ENCODE measurements around the gene RPS6KA1. TPM values are rescaled to one million over a fixed set of nuclear protein-coding genes. Genes with fewer than 3 reads are reported as not detected.

The RPS6KA1 gene
- total and polyA plus RNA-seq, 2 of the 13 experiments (the other 11 are each of a cell fraction or from before 2014, with no cell fraction given), result 19.6 to 24.2 TPM

DNA sequence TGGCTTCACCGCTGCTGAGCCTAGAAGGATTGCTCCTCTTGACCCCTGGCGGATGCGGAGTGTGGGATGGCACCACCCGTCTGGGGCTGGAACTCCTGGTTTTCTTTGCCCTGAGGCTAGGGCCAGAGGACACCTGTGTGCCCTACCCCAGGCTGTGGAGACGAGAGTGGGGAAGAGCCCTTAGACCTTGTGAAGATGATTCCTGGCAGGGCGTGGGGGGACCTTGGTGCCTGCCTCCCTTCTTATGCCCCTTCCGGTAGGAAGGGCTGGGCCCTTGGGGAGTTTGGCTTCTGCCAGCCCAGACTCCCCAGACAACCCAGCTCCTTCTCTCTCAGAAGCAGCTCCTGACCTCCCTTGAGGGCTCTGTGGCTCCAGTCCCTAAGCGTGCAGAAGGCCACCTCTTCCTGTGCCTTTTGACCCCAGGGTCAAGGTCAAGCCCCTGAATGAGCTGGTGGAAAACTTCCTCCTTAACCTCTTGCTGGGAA is 891 bp downstream of the RPS6KA1 start (continued):
- TF ChIP-seq ZNF513 (CRISPR knock-in tag; conservative IDR thresholded peaks at IDR 0.05) (no peak), MED8 (CRISPR knock-in tag; IDR thresholded peaks at IDR 0.05; ENCODE audit: insufficient replicate concordance) (no peak), ZNF605 (CRISPR knock-in tag; IDR thresholded peaks at IDR 0.05) (no peak), ZNF737 (CRISPR knock-in tag; IDR thresholded peaks at IDR 0.05; ENCODE audit: borderline replicate concordance) (no peak), SALL1 (CRISPR knock-in tag; IDR thresholded peaks at IDR 0.05) (no peak), ETV6 (CRISPR knock-in tag; conservative IDR thresholded peaks at IDR 0.05) (no peak), CBX5 (CRISPR knock-in tag; IDR thresholded peaks at IDR 0.05; ENCODE audit: borderline replicate concordance) (no peak), ZNF766 (CRISPR knock-in tag; IDR thresholded peaks at IDR 0.05; ENCODE audit: borderline replicate concordance) (no peak), ZNF619 (CRISPR knock-in tag; IDR thresholded peaks at IDR 0.05) (no peak), ZNF570 (CRISPR knock-in tag; IDR thresholded peaks at IDR 0.05; ENCODE audit: borderline replicate concordance) (no peak), STAG1 (CRISPR knock-in tag; IDR thresholded peaks at IDR 0.05) (no peak)
- TF ChIP-seq, protein P1, sequence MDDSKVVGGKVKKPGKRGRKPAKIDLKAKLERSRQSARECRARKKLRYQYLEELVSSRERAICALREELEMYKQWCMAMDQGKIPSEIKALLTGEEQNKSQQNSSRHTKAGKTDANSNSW (CRISPR knock-in tag; IDR thresholded peaks at IDR 0.05; ENCODE audit: borderline replicate concordance), result no peak
- TF ChIP-seq, protein P2, sequence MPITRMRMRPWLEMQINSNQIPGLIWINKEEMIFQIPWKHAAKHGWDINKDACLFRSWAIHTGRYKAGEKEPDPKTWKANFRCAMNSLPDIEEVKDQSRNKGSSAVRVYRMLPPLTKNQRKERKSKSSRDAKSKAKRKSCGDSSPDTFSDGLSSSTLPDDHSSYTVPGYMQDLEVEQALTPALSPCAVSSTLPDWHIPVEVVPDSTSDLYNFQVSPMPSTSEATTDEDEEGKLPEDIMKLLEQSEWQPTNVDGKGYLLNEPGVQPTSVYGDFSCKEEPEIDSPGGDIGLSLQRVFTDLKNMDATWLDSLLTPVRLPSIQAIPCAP (CRISPR knock-in tag; IDR thresholded peaks at IDR 0.05; ENCODE audit: low read depth), result 0 out of 2 replicates have a peak, but pooled peaks have one; percentile 47
- TF ChIP-seq, protein P3, sequence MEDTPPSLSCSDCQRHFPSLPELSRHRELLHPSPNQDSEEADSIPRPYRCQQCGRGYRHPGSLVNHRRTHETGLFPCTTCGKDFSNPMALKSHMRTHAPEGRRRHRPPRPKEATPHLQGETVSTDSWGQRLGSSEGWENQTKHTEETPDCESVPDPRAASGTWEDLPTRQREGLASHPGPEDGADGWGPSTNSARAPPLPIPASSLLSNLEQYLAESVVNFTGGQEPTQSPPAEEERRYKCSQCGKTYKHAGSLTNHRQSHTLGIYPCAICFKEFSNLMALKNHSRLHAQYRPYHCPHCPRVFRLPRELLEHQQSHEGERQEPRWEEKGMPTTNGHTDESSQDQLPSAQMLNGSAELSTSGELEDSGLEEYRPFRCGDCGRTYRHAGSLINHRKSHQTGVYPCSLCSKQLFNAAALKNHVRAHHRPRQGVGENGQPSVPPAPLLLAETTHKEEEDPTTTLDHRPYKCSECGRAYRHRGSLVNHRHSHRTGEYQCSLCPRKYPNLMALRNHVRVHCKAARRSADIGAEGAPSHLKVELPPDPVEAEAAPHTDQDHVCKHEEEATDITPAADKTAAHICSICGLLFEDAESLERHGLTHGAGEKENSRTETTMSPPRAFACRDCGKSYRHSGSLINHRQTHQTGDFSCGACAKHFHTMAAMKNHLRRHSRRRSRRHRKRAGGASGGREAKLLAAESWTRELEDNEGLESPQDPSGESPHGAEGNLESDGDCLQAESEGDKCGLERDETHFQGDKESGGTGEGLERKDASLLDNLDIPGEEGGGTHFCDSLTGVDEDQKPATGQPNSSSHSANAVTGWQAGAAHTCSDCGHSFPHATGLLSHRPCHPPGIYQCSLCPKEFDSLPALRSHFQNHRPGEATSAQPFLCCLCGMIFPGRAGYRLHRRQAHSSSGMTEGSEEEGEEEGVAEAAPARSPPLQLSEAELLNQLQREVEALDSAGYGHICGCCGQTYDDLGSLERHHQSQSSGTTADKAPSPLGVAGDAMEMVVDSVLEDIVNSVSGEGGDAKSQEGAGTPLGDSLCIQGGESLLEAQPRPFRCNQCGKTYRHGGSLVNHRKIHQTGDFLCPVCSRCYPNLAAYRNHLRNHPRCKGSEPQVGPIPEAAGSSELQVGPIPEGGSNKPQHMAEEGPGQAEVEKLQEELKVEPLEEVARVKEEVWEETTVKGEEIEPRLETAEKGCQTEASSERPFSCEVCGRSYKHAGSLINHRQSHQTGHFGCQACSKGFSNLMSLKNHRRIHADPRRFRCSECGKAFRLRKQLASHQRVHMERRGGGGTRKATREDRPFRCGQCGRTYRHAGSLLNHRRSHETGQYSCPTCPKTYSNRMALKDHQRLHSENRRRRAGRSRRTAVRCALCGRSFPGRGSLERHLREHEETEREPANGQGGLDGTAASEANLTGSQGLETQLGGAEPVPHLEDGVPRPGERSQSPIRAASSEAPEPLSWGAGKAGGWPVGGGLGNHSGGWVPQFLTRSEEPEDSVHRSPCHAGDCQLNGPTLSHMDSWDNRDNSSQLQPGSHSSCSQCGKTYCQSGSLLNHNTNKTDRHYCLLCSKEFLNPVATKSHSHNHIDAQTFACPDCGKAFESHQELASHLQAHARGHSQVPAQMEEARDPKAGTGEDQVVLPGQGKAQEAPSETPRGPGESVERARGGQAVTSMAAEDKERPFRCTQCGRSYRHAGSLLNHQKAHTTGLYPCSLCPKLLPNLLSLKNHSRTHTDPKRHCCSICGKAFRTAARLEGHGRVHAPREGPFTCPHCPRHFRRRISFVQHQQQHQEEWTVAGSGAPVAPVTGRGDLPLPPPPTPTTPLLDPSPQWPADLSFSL (CRISPR knock-in tag; IDR thresholded peaks at IDR 0.05), result no peak
- TF ChIP-seq, protein P4, sequence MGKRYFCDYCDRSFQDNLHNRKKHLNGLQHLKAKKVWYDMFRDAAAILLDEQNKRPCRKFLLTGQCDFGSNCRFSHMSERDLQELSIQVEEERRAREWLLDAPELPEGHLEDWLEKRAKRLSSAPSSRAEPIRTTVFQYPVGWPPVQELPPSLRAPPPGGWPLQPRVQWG (CRISPR knock-in tag; IDR thresholded peaks at IDR 0.05; ENCODE audit: borderline replicate concordance, low read depth), result no peak
- TF ChIP-seq, protein P5, sequence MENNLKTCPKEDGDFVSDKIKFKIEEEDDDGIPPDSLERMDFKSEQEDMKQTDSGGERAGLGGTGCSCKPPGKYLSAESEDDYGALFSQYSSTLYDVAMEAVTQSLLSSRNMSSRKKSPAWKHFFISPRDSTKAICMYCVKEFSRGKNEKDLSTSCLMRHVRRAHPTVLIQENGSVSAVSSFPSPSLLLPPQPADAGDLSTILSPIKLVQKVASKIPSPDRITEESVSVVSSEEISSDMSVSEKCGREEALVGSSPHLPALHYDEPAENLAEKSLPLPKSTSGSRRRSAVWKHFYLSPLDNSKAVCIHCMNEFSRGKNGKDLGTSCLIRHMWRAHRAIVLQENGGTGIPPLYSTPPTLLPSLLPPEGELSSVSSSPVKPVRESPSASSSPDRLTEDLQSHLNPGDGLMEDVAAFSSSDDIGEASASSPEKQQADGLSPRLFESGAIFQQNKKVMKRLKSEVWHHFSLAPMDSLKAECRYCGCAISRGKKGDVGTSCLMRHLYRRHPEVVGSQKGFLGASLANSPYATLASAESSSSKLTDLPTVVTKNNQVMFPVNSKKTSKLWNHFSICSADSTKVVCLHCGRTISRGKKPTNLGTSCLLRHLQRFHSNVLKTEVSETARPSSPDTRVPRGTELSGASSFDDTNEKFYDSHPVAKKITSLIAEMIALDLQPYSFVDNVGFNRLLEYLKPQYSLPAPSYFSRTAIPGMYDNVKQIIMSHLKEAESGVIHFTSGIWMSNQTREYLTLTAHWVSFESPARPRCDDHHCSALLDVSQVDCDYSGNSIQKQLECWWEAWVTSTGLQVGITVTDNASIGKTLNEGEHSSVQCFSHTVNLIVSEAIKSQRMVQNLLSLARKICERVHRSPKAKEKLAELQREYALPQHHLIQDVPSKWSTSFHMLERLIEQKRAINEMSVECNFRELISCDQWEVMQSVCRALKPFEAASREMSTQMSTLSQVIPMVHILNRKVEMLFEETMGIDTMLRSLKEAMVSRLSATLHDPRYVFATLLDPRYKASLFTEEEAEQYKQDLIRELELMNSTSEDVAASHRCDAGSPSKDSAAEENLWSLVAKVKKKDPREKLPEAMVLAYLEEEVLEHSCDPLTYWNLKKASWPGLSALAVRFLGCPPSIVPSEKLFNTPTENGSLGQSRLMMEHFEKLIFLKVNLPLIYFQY (CRISPR knock-in tag; IDR thresholded peaks at IDR 0.05; ENCODE audit: borderline replicate concordance), result no peak
